ENCODE results near the gene MLXIPL. TPM values are rescaled to one million over a fixed set of nuclear protein-coding genes. Genes with fewer than 3 reads are reported as not detected.

Gene MLXIPL
- total RNA-seq, 1 donor from 2014 or later, result 2.0 TPM

DNA sequence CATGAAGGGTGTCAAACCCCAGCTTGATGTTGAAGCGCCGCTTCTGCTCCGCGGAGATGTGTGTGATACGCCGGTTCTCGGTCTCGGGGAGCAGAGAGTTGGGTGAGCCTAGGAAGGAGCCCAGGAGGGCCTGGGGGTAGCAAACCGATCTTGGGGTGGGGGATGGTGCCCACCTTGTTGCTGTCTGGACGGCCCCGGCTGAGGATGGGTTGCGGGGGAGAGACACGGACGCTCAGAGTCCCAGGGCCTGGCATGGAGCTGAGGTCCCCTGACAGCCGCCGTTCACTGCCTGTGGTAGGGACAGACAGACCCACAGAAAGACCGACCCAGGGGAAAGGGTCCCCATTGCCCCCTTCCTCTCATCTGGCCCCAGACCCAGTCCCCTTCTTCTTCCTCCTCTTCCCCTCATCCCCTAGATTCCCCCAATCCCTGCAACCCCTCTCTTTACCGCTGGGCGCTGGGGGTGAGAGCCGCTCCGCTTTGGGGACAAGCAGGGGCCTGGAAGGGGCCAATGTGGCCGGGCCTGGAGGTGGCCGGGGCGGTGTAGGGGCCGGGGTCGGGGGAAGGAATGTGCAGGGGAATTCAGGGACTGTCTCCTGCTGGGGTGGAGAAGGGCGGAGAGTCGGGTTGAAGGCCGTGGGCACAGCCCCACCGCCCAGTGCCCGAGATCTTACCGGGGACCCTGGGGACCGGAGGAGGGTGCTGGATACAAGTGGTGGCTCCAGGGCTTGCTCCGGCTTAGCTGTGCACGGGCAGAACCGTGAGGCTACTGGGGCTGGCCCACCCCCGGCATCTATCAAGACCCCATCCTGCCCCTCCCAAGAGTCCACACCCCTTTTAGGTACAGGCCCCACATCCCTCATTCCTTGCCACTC, 27.9 kb downstream of the MLXIPL start:
- no peak overlapping the region for H3K4me3 Mint-ChIP-seq
- no peaks in the 10 kb centered on the region for H3K9me3 Mint-ChIP-seq
- no peaks in the 10 kb centered on the region for H3K36me3 Mint-ChIP-seq
- H3K27me3 Mint-ChIP-seq (ENCODE audit: low read depth), result peaks cover 16% of the 10 kb centered on the region
- H3K27ac Mint-ChIP-seq, result no peak overlapping the region
- no peak for DNase-seq (ENCODE audit: low spot score in 2 of 2, unreplicated experiment in 2 of 2)
- H3K4me1 Mint-ChIP-seq, result no peaks in the 10 kb centered on the region
- TF ChIP-seq, protein P1, sequence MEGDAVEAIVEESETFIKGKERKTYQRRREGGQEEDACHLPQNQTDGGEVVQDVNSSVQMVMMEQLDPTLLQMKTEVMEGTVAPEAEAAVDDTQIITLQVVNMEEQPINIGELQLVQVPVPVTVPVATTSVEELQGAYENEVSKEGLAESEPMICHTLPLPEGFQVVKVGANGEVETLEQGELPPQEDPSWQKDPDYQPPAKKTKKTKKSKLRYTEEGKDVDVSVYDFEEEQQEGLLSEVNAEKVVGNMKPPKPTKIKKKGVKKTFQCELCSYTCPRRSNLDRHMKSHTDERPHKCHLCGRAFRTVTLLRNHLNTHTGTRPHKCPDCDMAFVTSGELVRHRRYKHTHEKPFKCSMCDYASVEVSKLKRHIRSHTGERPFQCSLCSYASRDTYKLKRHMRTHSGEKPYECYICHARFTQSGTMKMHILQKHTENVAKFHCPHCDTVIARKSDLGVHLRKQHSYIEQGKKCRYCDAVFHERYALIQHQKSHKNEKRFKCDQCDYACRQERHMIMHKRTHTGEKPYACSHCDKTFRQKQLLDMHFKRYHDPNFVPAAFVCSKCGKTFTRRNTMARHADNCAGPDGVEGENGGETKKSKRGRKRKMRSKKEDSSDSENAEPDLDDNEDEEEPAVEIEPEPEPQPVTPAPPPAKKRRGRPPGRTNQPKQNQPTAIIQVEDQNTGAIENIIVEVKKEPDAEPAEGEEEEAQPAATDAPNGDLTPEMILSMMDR (IDR thresholded peaks at IDR 0.05; ENCODE audit: unreplicated experiment), result no peak

DNA sequence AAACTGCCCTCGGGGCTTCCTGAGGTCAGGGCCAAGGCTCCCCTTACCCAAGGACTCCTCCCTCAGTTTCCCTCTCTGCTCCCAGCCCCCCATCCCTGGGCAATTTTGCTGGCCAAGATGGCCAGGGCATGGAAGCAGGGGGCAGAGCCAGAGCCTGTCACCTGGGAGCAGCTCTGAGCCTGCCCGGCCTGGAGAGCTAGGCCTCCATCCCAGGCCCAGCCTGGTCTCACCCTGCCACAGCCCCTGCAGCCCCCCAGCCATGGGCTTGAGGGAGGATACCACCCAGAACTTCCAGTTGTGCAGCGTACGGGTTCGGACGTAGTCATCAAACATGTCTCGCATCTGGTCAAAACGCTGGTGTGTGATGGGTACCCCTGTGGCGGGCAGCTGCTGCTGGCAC, 29.0 kb downstream of the MLXIPL start:
- no peaks in the 10 kb centered on the region for H3K4me1 Mint-ChIP-seq
- H3K4me3 Mint-ChIP-seq, result no peak overlapping the region
- H3K9me3 Mint-ChIP-seq, result no peaks in the 10 kb centered on the region
- H3K27me3 Mint-ChIP-seq (ENCODE audit: low read depth), result peaks cover 16% of the 10 kb centered on the region
- H3K27ac Mint-ChIP-seq, result no peak overlapping the region
- DNase-seq (ENCODE audit: low spot score in 2 of 2, unreplicated experiment in 2 of 2), result no peak
- H3K36me3 Mint-ChIP-seq, result no peaks in the 10 kb centered on the region
- TF ChIP-seq, protein P1 (IDR thresholded peaks at IDR 0.05; ENCODE audit: unreplicated experiment), result no peak

DNA sequence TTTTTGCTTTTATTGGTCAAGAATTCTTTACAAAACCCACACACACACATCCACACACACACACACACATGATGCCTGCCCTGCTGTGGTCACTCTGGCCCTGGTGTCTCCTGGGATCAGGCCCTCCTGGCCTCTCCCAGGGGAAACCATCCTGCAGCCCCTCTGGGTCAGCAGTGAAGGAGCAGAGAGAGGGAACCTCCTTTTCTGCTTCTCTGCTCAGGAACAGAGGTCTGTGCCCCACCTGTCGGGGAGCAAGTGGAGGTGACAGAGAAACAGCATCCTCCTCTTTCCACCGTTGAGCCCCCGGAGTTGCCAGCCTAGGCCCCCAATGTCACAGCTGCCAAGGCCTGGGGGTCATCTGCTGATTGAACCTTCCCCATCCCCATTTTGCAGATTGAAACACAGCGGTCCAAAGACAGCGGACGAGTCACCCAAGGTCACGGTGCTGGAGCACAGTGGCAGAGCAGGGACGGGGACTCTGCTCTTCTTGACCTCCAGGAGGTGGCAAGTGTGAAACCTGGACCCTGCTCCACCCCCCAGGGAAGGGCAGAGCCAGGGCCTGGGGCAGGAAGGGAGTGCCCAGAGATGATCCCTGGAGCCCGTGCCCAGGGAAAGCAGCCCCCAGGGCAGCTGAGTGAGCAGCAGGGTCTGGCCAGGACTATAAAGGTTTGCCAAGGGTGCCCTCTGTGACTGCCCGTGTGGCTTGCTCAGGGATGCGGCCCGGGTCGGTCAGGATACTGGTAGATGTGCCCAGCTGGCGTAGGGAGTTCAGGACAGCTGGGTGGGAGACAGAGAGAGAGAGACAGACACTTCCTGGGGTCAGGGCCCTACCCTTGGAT, 30.9 kb downstream of the MLXIPL start:
- DNase-seq (ENCODE audit: low spot score in 2 of 2, unreplicated experiment in 2 of 2), result no peak
- no peaks in the 10 kb centered on the region for H3K36me3 Mint-ChIP-seq
- TF ChIP-seq, protein P1 (IDR thresholded peaks at IDR 0.05; ENCODE audit: unreplicated experiment), result no peak
- H3K4me1 Mint-ChIP-seq, result no peaks in the 10 kb centered on the region
- H3K4me3 Mint-ChIP-seq, result no peak overlapping the region
- no peak overlapping the region for H3K27ac Mint-ChIP-seq
- H3K27me3 Mint-ChIP-seq (ENCODE audit: low read depth), result peaks cover 10% of the 10 kb centered on the region
- H3K9me3 Mint-ChIP-seq, result no peaks in the 10 kb centered on the region

DNA sequence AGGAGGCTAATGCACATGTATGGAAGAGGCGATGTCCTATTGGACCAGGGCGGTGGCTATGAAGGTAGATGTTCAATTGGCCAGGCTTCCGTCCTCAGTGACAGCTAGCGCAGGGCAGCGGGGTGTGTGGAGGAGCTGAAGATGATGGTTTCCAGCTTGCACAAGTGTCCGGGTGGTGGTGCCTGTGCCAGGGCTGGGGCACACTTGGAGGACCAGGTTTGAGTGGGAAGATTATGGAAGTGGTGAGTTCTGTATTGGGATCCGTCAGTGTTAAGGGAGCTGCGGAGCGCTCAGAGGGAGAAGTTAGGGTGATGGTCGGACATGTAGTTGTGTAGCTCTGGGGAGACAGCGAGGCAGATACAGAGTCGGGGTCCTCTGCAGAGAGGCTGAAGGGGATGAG, 37.4 kb downstream of the MLXIPL start:
- TF ChIP-seq, protein P1 (IDR thresholded peaks at IDR 0.05; ENCODE audit: unreplicated experiment), result no peak
- no peak for DNase-seq (ENCODE audit: low spot score in 2 of 2, unreplicated experiment in 2 of 2)
- Mint-ChIP-seq H3K9me3 (no peaks in the 10 kb centered on the region), H3K27me3 (ENCODE audit: low read depth) (no peaks in the 10 kb centered on the region), H3K27ac (no peak overlapping the region), H3K4me1 (peaks cover 5% of the 10 kb centered on the region), H3K4me3 (no peak overlapping the region), H3K36me3 (no peaks in the 10 kb centered on the region)

DNA sequence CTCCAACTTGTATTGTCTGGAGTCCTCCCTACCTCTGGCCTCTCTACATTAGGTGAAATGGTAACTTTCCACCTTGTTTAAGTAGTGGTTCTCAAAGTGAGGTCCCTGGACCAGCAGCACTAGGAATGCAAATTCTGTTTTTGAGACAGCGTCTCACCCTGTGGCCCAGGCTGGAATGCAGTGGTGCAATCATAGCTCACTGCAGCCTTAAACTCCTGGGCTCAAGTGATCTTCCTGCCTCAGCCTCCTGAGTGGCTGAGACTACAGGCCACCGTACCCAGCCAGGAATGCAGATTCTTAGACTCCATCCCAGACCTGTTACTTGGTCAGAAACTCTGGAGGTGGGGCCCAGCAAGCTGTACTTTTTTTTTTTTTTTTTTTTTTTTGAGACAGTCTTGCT, 39.1 kb downstream of the MLXIPL start:
- Mint-ChIP-seq H3K9me3 (no peaks in the 10 kb centered on the region), H3K4me3 (no peak overlapping the region), H3K27ac (no peak overlapping the region), H3K4me1 (peaks cover 5% of the 10 kb centered on the region), H3K27me3 (ENCODE audit: low read depth) (no peaks in the 10 kb centered on the region), H3K36me3 (no peaks in the 10 kb centered on the region)
- TF ChIP-seq, protein P1 (IDR thresholded peaks at IDR 0.05; ENCODE audit: unreplicated experiment), result no peak
- no peak for DNase-seq (ENCODE audit: low spot score in 2 of 2, unreplicated experiment in 2 of 2)
